Measurements from ENCODE around the gene JAK2.

JAK2 gene

DNA sequence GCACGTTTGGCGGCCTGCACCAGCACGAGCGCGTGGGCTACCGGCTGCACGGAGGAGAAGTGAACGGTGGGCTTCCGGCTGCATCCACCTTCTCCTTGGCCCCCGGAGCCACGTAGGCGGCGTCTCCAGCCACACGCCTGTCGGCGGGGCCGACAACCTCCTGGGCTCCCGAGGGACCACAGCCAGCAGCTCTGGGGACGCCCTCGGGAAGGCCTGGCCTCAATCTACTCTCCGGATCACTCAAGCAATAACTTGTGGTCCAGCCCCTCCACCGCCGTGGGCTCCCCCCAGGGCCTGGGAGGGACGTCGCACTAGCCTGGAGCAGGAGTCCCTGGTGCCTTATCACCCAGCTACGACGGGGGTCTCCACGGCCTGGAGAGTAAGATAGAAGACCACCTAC, 126.6 kb downstream of the JAK2 start:
- TF ChIP-seq POLR2A (IDR thresholded peaks at IDR 0.05; ENCODE audit: low read depth, low read length), result no peak
- FAIRE-seq (no peak), DNase-seq (ENCODE audit: insufficient read length, low spot score) (no peak)

DNA sequence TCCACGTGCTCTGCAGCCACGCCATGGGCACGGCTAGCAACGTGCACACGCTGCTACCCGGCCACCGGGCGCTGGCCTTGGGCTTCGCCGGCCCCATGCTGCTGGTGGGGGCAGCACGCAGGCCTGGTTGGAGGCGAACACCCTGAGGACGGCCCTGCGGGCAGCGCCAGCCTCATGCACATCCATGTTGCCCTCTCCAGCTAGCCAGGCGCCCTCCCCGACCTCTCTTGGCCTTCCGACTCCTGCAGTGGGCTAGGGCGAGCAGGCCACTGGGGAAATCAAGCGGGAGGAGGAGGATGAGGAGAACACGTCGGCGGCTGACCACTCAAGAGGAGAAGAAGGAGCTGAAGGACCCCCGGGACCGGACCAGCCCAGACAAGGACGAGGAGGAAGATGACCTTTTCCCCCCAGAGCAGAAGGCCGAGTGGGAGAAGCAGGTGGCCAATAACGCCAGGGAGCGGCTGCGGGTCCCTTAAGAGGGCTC, 127.1 kb downstream of the JAK2 start:
- DNase-seq (ENCODE audit: insufficient read length, low spot score) (no peak), FAIRE-seq (no peak)
- no peak for TF ChIP-seq POLR2A (IDR thresholded peaks at IDR 0.05; ENCODE audit: low read depth, low read length)

DNA sequence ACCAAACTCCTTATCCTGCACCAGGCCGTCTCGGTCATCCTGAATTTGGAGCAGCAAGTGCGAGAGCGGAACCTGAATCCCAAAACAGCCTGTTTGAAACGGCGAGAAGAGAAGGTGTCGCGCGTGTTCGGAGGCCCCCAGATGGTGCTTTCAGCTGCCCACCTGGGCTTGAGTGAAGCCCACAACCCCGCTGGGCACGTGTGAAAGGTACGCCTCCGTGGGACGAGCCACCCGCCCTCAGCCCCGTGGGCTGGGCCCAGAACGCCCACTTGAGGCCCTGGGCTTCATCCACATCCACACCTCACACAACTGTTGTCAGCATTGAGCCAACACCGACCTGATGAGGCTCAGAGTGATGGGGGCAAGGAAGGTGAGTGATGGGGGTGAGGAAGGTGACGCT, 127.6 kb downstream of the JAK2 start:
- DNase-seq (ENCODE audit: insufficient read length, low spot score), result no peak
- TF ChIP-seq POLR2A (IDR thresholded peaks at IDR 0.05; ENCODE audit: low read depth, low read length), result no peak
- FAIRE-seq, result no peak

DNA sequence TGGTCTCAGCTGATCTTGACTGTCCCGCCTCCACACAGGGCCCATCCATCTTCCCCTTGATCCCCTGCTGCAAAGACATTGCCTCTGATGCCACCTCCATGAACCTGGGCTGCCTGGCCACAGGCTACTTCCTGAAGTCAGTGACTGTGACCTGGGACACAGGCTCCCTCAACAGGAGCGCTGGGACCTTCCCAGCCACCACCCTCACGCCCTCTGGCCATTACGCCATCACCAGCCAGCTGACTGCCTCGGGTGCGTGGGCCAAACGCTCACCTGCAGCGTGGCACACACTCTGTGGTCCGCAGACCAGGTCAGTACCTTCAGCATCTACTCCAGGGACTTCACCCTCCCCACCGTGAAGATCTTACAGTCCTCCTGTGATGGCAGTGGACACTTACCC, 128.5 kb downstream of the JAK2 start:
- TF ChIP-seq POLR2A (IDR thresholded peaks at IDR 0.05; ENCODE audit: low read depth, low read length), result no peak
- no peak for FAIRE-seq

DNA sequence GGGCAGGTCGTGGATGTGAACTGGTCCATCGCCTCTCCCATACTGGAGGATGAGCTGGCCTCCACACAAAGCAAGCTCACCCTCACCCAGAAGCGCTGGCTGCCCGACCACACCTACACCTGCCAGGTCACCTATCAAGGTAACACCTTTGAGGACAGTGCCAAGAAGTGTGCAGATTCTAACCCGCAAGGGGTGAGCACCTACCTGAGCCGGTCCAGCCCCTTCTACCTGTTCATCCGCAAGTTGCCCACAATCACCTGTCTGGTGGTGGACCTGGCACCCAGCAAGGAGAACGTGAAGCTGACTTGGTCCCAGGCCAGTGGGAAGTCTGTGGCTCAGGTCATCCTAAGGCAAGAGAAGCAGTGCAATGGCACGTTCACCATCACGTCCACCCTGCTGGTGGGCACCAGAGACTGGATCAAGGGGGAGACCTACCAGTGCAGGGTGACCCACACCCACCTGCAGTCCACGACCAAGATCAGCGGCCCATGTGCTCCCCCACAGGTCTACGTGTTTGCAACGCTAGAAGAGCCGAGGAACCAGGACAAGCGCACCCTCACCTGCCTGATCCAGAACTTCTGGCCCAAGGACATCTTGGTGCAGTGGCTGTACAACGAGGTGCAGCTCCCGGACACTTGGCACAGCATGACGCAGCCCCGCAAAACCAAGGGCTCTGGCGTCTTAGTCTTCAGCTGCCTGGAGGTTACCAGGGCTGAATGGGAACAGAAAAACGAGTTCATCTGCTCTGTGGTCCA, 129.1 kb downstream of the JAK2 start:
- FAIRE-seq (no peak), DNase-seq (ENCODE audit: insufficient read length, low spot score) (no peak)
- TF ChIP-seq POLR2A (IDR thresholded peaks at IDR 0.05; ENCODE audit: low read depth, low read length), result no peak

More for the DNA sequence above, 128.5 kb downstream of the JAK2 start:
- DNase-seq (ENCODE audit: insufficient read length, low spot score), result no peak

DNA sequence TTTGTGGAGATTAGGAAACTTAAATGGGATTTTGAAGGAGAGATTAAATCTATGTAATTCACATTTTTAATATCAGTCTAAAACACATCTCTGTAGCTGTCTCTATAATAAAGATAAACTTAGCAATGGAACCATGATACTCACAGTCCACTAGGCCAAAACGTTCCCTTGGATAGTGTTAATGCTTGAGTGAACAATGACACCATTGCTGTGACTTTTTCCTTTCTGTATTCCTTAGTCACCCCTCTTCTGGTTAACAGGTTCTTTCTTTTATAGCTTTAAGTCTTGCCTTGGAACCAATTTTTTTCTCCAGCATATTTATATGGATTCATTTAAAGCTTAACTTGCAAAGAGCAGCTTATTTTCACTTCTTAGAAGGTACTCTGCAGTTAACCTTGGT, 137.0 kb downstream of the JAK2 start:
- DNase-seq (ENCODE audit: insufficient read length, low spot score) (no peak), FAIRE-seq (no peak)
- no peak for TF ChIP-seq POLR2A (IDR thresholded peaks at IDR 0.05; ENCODE audit: low read depth, low read length)

DNA sequence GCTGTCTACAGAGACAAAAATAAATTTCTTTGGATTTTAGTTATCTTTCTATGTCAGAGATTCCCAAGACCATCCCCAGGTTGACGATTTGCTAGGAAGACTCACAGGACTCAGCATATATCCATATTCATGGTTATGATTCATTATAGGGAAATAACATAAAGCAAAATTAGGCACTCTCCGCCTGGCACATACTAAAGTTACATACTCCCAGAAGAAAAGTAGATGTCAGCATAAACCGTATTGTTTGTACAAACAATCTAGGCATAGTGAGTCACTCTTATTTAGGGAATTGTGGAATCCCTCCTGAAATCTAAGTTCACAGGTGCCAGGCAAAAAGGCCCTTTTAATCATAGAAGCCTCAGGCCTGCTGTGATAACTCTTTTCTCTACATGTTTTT, 137.4 kb downstream of the JAK2 start:
- FAIRE-seq, result no peak
- no peak for DNase-seq (ENCODE audit: insufficient read length, low spot score)
- TF ChIP-seq POLR2A (IDR thresholded peaks at IDR 0.05; ENCODE audit: low read depth, low read length), result no peak

DNA sequence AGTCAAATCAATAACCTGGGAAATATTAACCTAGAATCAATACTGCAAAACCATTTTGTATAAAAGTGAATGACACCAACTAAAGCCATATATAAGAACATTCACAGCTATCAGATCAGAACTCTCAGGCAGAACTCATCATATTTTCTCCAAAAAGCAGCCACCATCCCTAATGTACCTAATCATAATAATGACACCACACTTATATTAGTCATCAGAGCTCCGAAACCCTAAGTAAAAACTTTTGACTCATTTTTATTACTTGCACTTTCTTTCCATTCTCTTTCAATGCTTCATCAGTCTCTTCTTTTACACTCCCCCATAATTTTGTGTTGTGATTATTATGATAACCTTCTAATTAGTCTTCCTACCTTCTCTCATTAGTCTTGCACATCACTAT, 155.1 kb downstream of the JAK2 start:
- DNase-seq (ENCODE audit: insufficient read length, low spot score) (no peak), FAIRE-seq (no peak)
- no peak for TF ChIP-seq POLR2A (IDR thresholded peaks at IDR 0.05; ENCODE audit: low read depth, low read length)

DNA sequence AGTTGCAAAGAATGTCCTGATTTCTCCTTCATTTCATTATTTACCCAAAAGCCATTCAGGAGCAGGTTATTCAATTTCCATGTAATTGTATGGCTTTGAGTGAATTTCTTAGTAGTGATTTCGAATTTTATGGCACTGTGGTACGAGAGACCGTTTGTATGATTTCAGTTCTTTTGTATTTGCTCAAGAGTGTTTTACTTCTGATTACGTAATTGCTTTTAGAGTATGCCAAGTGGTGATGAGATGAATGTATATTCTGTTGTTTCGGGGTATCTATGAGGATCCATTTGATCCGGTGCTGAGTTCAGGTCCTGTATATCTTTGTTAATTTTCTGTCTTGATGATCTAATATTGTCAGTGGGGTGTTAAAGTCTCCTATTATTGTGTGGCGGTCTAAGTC, 159.1 kb downstream of the JAK2 start:
- DNase-seq (ENCODE audit: insufficient read length, low spot score) (no peak), FAIRE-seq (no peak)
- no peak for TF ChIP-seq POLR2A (IDR thresholded peaks at IDR 0.05; ENCODE audit: low read depth, low read length)

DNA sequence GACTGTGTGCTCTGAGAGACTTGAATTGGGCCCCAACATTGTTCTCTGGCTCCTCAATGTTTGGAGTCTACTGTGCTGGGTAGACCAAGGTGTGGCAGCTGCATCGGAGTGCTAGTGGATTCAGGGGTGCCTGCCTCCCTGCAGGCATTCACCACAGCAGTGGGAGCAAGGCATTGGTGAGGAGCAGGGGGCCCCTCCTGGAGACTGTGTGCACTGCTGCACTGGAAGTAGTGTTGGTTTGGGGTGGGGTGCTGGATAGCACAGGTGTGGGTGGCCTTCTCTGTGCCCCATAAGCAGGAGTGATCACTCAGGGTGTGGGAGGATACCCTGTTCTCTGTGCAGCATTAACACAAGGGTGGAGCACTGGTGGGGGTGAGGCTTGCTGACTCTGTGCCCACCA, 161.2 kb downstream of the JAK2 start:
- no peak for FAIRE-seq
- DNase-seq (ENCODE audit: insufficient read length, low spot score), result no peak
- TF ChIP-seq POLR2A (IDR thresholded peaks at IDR 0.05; ENCODE audit: low read depth, low read length), result no peak
